Gastrocnemius medialis (tissue), 4 donors: Measurements from ENCODE around the gene SEMA3C. TPM values are rescaled to one million over a fixed set of nuclear protein-coding genes. Genes with fewer than 3 reads are reported as not detected.

Experiments
- ATAC-seq, 2 donors: fragments of 150-250 bp; one replicate each; pipeline ENCODE4 v1.9.1; 2016
- DNase-seq, 2 donors: peaks; one replicate each; pipeline ENCODE4 v3.0.0-alpha.2; 2019
- H3K27ac ChIP-seq, 4 donors: fragments of 200-600 bp; sonication (generic); 1 replicate in 1 of 4; 2 replicates in 3 of 4; pipeline ENCODE4 v1.5.1; 2016 to 2018; ENCODE audit warnings: mild to moderate bottlenecking in 2 of 4, moderate library complexity in 1 of 4
- H3K27me3 ChIP-seq, 3 donors: fragments of 200-600 bp; sonication (generic) in 2 of 3; 1 replicate in 1 of 3; 2 replicates in 2 of 3; pipeline versions ENCODE4 v1.5.1 to v1.6.0; 2016 to 2019; ENCODE audit warnings: mild to moderate bottlenecking in 1 of 3, moderate library complexity in 1 of 3
- H3K36me3 ChIP-seq, 2 donors: fragments of 200-600 bp; sonication (generic) in 1 of 2; one replicate each; pipeline ENCODE4 v1.5.1; 2017 to 2018
- H3K4me1 ChIP-seq, 2 donors: fragments of 200-600 bp; sonication (generic) in 1 of 2; one replicate each; pipeline ENCODE4 v1.5.1; 2016 to 2017; ENCODE audit warnings: mild to moderate bottlenecking in 2 of 2
- H3K4me3 ChIP-seq, 4 donors: fragments of 200-600 bp; sonication (generic) in 3 of 4; 1 replicate in 1 of 4; 2 replicates in 3 of 4; pipeline ENCODE4 v1.5.1; 2016 to 2019; ENCODE audit warnings: mild to moderate bottlenecking in 2 of 4
- H3K9me3 ChIP-seq, 3 donors: fragments of 200-600 bp; sonication (generic) in 2 of 3; 1 replicate in 1 of 3; 2 replicates in 2 of 3; pipeline ENCODE4 v1.5.1; 2016 to 2019
- CTCF ChIP-seq, 5 experiments: fragments of 450-650 bp in 3 of 5; fragments of 200-600 bp in 2 of 5; sonication (generic) in 2 of 5; IDR thresholded peaks in 4 of 5; conservative IDR thresholded peaks in 1 of 5; 1 replicate in 4 of 5; 2 replicates in 1 of 5; pipeline ENCODE4 v1.5.1; 2016 to 2019; ENCODE audit warnings: antibody characterized with exemption in 5 of 5, mild to moderate bottlenecking in 3 of 5, moderate library complexity in 3 of 5
- POLR2A ChIP-seq, 2 donors: fragments of 450-650 bp; IDR thresholded peaks; one replicate each; pipeline ENCODE4 v1.6.1; 2017; ENCODE audit warnings: antibody characterized with exemption in 2 of 2, mild to moderate bottlenecking in 2 of 2, moderate library complexity in 2 of 2
- in situ Hi-C, 4 donors: fragments of 200-750 bp; cut with MboI; loops; one replicate each; pipeline versions ENCODE4 v1.15.0 to v1.8.0; 2017; ENCODE audit warnings: low sequenced_read_pairs in 4 of 4
- intact Hi-C: fragments of 100-400 bp; cut with DNase I; formaldehyde crosslinking; loops from one replicate; pipeline ENCODE4 v1.15.1; 2023; ENCODE audit warnings: low total_unique reads
- total RNA-seq, 4 donors: library from RNA; depleted of rRNA; stranded (reverse); fragments of >200 nt; gene quantifications; one replicate each; pipeline versions ENCODE4 v1.1.0 to v1.2.3, GENCODE V29; 2016

Gene SEMA3C
- total RNA-seq, 4 donors from 2014 or later: 5.4 to 58.5 (median 30.3) TPM

- intact Hi-C loops: no loop called here
These were observed 128.0 kb downstream of the SEMA3C start for GRCh38 chr7:80790877-80791276.

GRCh38 chr7:80787721-80788120 lies 131.1 kb downstream of the SEMA3C start:
- intact Hi-C loops: no loop called here
- TF ChIP-seq POLR2A (IDR thresholded peaks at IDR 0.05) (no peak), CTCF (IDR thresholded peaks at IDR 0.05 in 4 of 5, conservative IDR thresholded peaks at IDR 0.05 in 1 of 5) (no peak)
- no peaks in the 10 kb centered on the region for H3K27me3 ChIP-seq

More at GRCh38 chr7:80790877-80791276, 128.0 kb downstream of the SEMA3C start:
- Histone ChIP-seq H3K4me1 (peaks cover 21 to 32% of the 10 kb centered on the region in 2 donors), H3K4me3 (no peak overlapping the region), H3K36me3 (no peaks in the 10 kb centered on the region), H3K27ac (peak overlapping the region; percentile 25 to 75 (median 52)), H3K27me3 (no peaks in the 10 kb centered on the region), H3K9me3 (no peaks in the 10 kb centered on the region)
- ATAC-seq: peak; percentile 55 to 72
- no peak for TF ChIP-seq CTCF (IDR thresholded peaks at IDR 0.05 in 4 of 5, conservative IDR thresholded peaks at IDR 0.05 in 1 of 5)
- TF ChIP-seq POLR2A (IDR thresholded peaks at IDR 0.05): no peak
- no peak for DNase-seq
- in situ Hi-C loops: no loop called here

DNA sequence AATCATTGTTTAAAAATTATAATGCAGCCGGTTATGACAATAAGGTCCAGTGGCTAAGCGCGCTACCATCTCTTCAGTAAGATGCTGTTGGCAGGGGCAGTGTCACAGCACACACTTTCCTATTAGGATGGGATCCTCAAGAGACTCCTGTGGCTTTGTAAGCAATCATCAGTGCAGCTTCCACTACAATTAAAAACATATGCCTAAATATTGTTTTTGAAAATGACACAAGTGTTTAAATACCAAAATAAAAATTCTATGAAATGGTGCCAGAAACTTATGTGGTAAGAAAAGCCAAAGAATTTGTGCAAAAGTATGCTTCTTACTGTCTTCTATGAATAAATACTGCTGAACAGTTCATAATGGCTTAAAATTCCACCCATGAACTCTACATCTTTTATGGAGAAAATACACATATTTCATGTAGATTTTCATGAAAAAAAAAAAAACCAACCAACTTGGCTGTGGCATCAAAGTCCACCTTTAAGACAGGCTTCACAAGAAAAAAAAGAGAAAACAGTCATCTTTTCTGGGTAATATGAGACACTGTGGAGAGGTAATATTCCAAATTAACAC lies 132.8 kb downstream of the SEMA3C start:
- Histone ChIP-seq H3K4me1 (peaks cover 20 to 31% of the 10 kb centered on the region in 2 donors), H3K4me3 (no peak overlapping the region), H3K36me3 (no peaks in the 10 kb centered on the region), H3K9me3 (no peaks in the 10 kb centered on the region), H3K27ac (no peak overlapping the region), H3K27me3 (no peaks in the 10 kb centered on the region)
- intact Hi-C loops: no loop called here
- in situ Hi-C loops: loop anchor here in 1 of 4 donors (10.0 kb wide), 1 partner anchor 129 kb away; the partner anchor contains the start of gene SEMA3C
- no peak for TF ChIP-seq POLR2A (IDR thresholded peaks at IDR 0.05)
- no peak for TF ChIP-seq CTCF (IDR thresholded peaks at IDR 0.05 in 4 of 5, conservative IDR thresholded peaks at IDR 0.05 in 1 of 5)
- DNase-seq (no peak), ATAC-seq (no peak)

More at GRCh38 chr7:80787721-80788120, 131.1 kb downstream of the SEMA3C start:
- ATAC-seq (no peak), DNase-seq (no peak)
- Histone ChIP-seq H3K36me3 (no peaks in the 10 kb centered on the region), H3K4me3 (no peak overlapping the region), H3K4me1 (peaks cover 21 to 27% of the 10 kb centered on the region in 2 donors), H3K27ac (no peak overlapping the region), H3K9me3 (no peaks in the 10 kb centered on the region)
- in situ Hi-C loops: loop anchor here in 1 of 4 donors (10.0 kb wide), 1 partner anchor 127 kb away; the partner anchor contains the start of gene SEMA3C

GRCh38 chr7:80785276-80785675 lies 133.6 kb downstream of the SEMA3C start:
- ATAC-seq: no peak
- intact Hi-C loops (no loop called here), in situ Hi-C loops (loop anchor here in 1 of 4 donors (10.0 kb wide), 1 partner anchor 130 kb away; the partner anchor contains the start of gene SEMA3C)
- Histone ChIP-seq H3K9me3 (no peaks in the 10 kb centered on the region), H3K36me3 (no peaks in the 10 kb centered on the region), H3K27me3 (no peaks in the 10 kb centered on the region), H3K4me1 (peaks cover 20 to 38% of the 10 kb centered on the region in 2 donors), H3K27ac (peak overlapping the region in 1 of 4 donors; percentile 41), H3K4me3 (no peak overlapping the region)
- TF ChIP-seq POLR2A (IDR thresholded peaks at IDR 0.05): no peak
- no peak for DNase-seq

DNA sequence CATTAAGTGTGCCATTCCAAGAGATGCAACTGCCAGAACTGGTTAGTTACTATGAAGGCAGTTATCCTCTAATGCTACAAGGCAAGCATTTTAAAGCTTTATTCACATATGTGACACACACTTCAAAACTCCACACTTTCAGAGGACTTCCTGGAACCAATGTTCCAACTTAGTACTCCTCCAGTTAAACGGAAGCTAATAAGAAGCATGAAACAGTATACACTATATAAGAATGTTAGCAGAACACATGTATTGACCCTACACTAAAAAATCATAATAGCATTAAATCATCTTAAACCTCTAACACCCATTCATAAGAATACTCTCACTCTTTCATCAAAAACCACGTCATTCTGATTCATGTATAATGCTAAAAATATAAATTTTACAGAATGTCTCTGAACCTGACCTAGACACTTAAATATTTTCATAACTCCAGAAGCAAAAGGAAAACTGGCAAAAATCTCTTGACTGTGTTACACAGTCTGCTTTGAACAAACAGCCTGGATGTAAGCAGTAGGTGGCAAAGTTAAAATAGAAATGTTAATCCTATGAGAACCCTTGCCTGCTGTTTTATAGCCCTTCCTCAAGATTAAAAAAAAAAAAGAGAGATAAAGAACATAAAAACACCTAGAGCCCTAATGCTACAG lies 135.0 kb downstream of the SEMA3C start:
- ATAC-seq (no peak), DNase-seq (no peak)
- H3K36me3 ChIP-seq: no peaks in the 10 kb centered on the region
- peak overlapping the region; percentile 19 to 51 (median 26) for H3K27ac ChIP-seq
- intact Hi-C loops: loop anchor here (5.0 kb wide), 1 partner anchor 133 kb away; the partner anchor contains the start of gene SEMA3C
- H3K4me3 ChIP-seq: no peak overlapping the region
- no peaks in the 10 kb centered on the region for H3K9me3 ChIP-seq
- no peaks in the 10 kb centered on the region for H3K27me3 ChIP-seq
- no peak for TF ChIP-seq POLR2A (IDR thresholded peaks at IDR 0.05)
- TF ChIP-seq CTCF (IDR thresholded peaks at IDR 0.05 in 4 of 5, conservative IDR thresholded peaks at IDR 0.05 in 1 of 5): no peak
- in situ Hi-C loops: loop anchor here in 1 of 4 donors (10.0 kb wide), 1 partner anchor 131 kb away; the partner anchor contains the start of gene SEMA3C
- peaks cover 20 to 44% of the 10 kb centered on the region in 2 donors for H3K4me1 ChIP-seq
